Measurements from ENCODE around the gene STAC3.

STAC3 gene

GRCh38 chr12:57226588-57227314, 24.2 kb downstream of the STAC3 start:
- H3K27me3 ChIP-seq (ENCODE audit: insufficient read depth, low read depth, severe bottlenecking) = no peaks in the 10 kb centered on the region
- peaks cover 15% of the 10 kb centered on the region for H3K36me3 ChIP-seq
- H3K27ac ChIP-seq = peak overlapping the region; percentile 68
- TF ChIP-seq CTCF (IDR thresholded peaks at IDR 0.05; ENCODE audit: low read depth, low read length) = no peak
- no peaks in the 10 kb centered on the region for H3K9me3 ChIP-seq (ENCODE audit: severe bottlenecking)
- no peak for DNase-seq
- peak overlapping the region; percentile 55 for H3K4me3 ChIP-seq (ENCODE audit: low read depth, low read length)

GRCh38 chr12:57225680-57226210, 25.2 kb downstream of the STAC3 start:
- Histone ChIP-seq H3K27ac (no peak overlapping the region), H3K27me3 (ENCODE audit: insufficient read depth, low read depth, severe bottlenecking) (no peaks in the 10 kb centered on the region), H3K4me3 (ENCODE audit: low read depth, low read length) (no peak overlapping the region)

GRCh38 chr12:57224973-57225679, 25.9 kb downstream of the STAC3 start:
- TF ChIP-seq CTCF (IDR thresholded peaks at IDR 0.05; ENCODE audit: low read depth, low read length) = 0 out of 2 replicates have a peak, but pooled peaks have one; percentile 14
- no peaks in the 10 kb centered on the region for H3K27me3 ChIP-seq (ENCODE audit: insufficient read depth, low read depth, severe bottlenecking)
- peaks cover 3% of the 10 kb centered on the region; the same call in 1 of the 2 replicates for H3K36me3 ChIP-seq
- no peaks in the 10 kb centered on the region for H3K9me3 ChIP-seq (ENCODE audit: severe bottlenecking)
- H3K27ac ChIP-seq = no peak overlapping the region
- DNase-seq = no peak
- H3K4me3 ChIP-seq (ENCODE audit: low read depth, low read length) = no peak overlapping the region

More at GRCh38 chr12:57225680-57226210, 25.2 kb downstream of the STAC3 start:
- Histone ChIP-seq H3K9me3 (ENCODE audit: severe bottlenecking) (no peaks in the 10 kb centered on the region), H3K36me3 (peaks cover 6% of the 10 kb centered on the region; the same call in 1 of the 2 replicates)
- no peak for DNase-seq
- no peak for TF ChIP-seq CTCF (IDR thresholded peaks at IDR 0.05; ENCODE audit: low read depth, low read length)

- no peak overlapping the region for H3K27ac ChIP-seq
- H3K36me3 ChIP-seq = no peaks in the 10 kb centered on the region
- no peak for TF ChIP-seq CTCF (IDR thresholded peaks at IDR 0.05; ENCODE audit: low read depth, low read length)
- H3K9me3 ChIP-seq (ENCODE audit: severe bottlenecking) = no peaks in the 10 kb centered on the region
- no peak overlapping the region for H3K4me3 ChIP-seq (ENCODE audit: low read depth, low read length)
- DNase-seq = no peak
- no peaks in the 10 kb centered on the region for H3K27me3 ChIP-seq (ENCODE audit: insufficient read depth, low read depth, severe bottlenecking)
Measured at GRCh38 chr12:57224278-57224972, 26.6 kb downstream of the STAC3 start.

GRCh38 chr12:57223191-57224165, 27.5 kb downstream of the STAC3 start:
- no peak for DNase-seq
- no peak for TF ChIP-seq CTCF (IDR thresholded peaks at IDR 0.05; ENCODE audit: low read depth, low read length)
- Histone ChIP-seq H3K4me3 (ENCODE audit: low read depth, low read length) (no peak overlapping the region), H3K27ac (no peak overlapping the region; the same call in 1 of the 2 replicates), H3K9me3 (ENCODE audit: severe bottlenecking) (no peaks in the 10 kb centered on the region), H3K36me3 (no peaks in the 10 kb centered on the region), H3K27me3 (ENCODE audit: insufficient read depth, low read depth, severe bottlenecking) (no peaks in the 10 kb centered on the region)
